ENCODE results near the gene CLTB.

DNA sequence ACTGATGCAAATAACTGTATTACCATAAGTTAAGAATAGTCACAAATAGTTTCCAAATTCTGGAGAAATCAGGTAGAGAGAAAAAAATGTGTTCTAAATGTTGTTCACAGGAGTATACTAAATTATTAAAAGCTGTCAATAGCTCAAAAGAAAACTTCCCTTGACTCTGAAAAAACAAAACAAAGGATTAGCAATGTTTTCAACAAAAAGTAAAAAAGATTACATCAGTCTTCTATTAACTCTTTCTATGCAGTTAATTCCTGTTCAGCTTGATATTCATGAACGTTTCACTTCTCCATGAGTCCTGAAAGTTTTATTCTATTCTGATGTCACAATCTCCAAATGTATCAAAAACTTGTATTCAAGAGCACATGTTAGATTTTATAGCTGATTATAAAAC lies 9.5 kb upstream of the CLTB start:
- TF ChIP-seq, protein P1, sequence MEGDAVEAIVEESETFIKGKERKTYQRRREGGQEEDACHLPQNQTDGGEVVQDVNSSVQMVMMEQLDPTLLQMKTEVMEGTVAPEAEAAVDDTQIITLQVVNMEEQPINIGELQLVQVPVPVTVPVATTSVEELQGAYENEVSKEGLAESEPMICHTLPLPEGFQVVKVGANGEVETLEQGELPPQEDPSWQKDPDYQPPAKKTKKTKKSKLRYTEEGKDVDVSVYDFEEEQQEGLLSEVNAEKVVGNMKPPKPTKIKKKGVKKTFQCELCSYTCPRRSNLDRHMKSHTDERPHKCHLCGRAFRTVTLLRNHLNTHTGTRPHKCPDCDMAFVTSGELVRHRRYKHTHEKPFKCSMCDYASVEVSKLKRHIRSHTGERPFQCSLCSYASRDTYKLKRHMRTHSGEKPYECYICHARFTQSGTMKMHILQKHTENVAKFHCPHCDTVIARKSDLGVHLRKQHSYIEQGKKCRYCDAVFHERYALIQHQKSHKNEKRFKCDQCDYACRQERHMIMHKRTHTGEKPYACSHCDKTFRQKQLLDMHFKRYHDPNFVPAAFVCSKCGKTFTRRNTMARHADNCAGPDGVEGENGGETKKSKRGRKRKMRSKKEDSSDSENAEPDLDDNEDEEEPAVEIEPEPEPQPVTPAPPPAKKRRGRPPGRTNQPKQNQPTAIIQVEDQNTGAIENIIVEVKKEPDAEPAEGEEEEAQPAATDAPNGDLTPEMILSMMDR (IDR thresholded peaks at IDR 0.05 in 2 of 3, conservative IDR thresholded peaks at IDR 0.05 in 1 of 3; ENCODE audit: borderline replicate concordance in 1 of 3, insufficient read depth in 1 of 3, low read depth in 2 of 3, low read length in 2 of 3): no peak
- TF ChIP-seq EZH2 (IDR thresholded peaks at IDR 0.05) (no peak), POLR2A (IDR thresholded peaks at IDR 0.05; ENCODE audit: borderline replicate concordance, extremely low read depth, insufficient read depth, insufficient read length) (no peak), CEBPB (IDR thresholded peaks at IDR 0.05; ENCODE audit: low read depth) (no peak), EZH2phosphoT487 (IDR thresholded peaks at IDR 0.05; ENCODE audit: borderline replicate concordance) (no peak), REST (IDR thresholded peaks at IDR 0.05; ENCODE audit: low read depth) (no peak), POLR2AphosphoS5 (IDR thresholded peaks at IDR 0.05; ENCODE audit: low read depth, low read length) (no peak), ELF1 (IDR thresholded peaks at IDR 0.05; ENCODE audit: borderline replicate concordance, low read depth) (no peak)
- TF ChIP-seq, protein P2, sequence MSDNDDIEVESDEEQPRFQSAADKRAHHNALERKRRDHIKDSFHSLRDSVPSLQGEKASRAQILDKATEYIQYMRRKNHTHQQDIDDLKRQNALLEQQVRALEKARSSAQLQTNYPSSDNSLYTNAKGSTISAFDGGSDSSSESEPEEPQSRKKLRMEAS (IDR thresholded peaks at IDR 0.05): no peak
